ENCODE measurements around the gene NDRG4.

- TF ChIP-seq POLR2A (IDR thresholded peaks at IDR 0.05; ENCODE audit: low read depth, low read length) = no peak
- TF ChIP-seq PAX5 (IDR thresholded peaks at IDR 0.05; ENCODE audit: insufficient read depth, low read length, severe bottlenecking) = no peak
- no peak for TF ChIP-seq TAF1 (IDR thresholded peaks at IDR 0.05; ENCODE audit: low read depth, low read length)
- TF ChIP-seq POLR2AphosphoS5 (IDR thresholded peaks at IDR 0.05; ENCODE audit: low read depth, low read length) = no peak
- no peak for TF ChIP-seq SPI1 (IDR thresholded peaks at IDR 0.05; ENCODE audit: low read depth, low read length)
- no peak for TF ChIP-seq POU2F2 (IDR thresholded peaks at IDR 0.05; ENCODE audit: low read depth, low read length)
Observed at GRCh38 chr16:58461640-58462039, 38.3 kb upstream of the NDRG4 start.
